ENCODE measurements around the gene UBA3. TPM values are rescaled to one million over a fixed set of nuclear protein-coding genes. Genes with fewer than 3 reads are reported as not detected.
A peak's percentile ranks its signal among the peaks of the same experiment; 100 is the strongest.

UBA3 gene
- total RNA-seq, 1 experiment from 2014 or later, result 41.1 TPM

GRCh38 chr3:69120879-69121464, 40.8 kb upstream of the UBA3 start:
- POLR2A ChIA-PET, result interaction anchor here (0.7 to 1.5 kb wide), 7 partner anchors 9 to 110 kb away, joined by 3 to 6 read pairs (median 4); partner anchors contain the start of gene TMF1
- intact Hi-C loops (cut with micrococcal nuclease), result loop anchor here (1.0 to 5.0 kb wide), 5 partner anchors 34 to 550 kb away; no protein-coding TSS in a partner anchor
- H3K27me3 Mint-ChIP-seq (ENCODE audit: insufficient read depth, unreplicated experiment), result no peaks in the 10 kb centered on the region
- no peaks in the 10 kb centered on the region for H3K36me3 Mint-ChIP-seq (ENCODE audit: insufficient read depth, unreplicated experiment)
- DNase-seq (ENCODE audit: unreplicated experiment), result peak; percentile 87
- peak; percentile 88 for TF ChIP-seq CTCF (IDR thresholded peaks at IDR 0.05; ENCODE audit: unreplicated experiment)
- H3K27ac Mint-ChIP-seq (ENCODE audit: low read depth, unreplicated experiment), result no peak overlapping the region
- CTCF ChIA-PET, result interaction anchor here (0.6 to 5.5 kb wide), 56 partner anchors 8 to 1965 kb away, joined by 3 to 71 read pairs (median 4); no protein-coding TSS in a partner anchor
- H3K4me1 Mint-ChIP-seq (ENCODE audit: insufficient read depth, unreplicated experiment), result no peaks in the 10 kb centered on the region
- BruUV-seq (replicated peaks), result no TSS peak
- H3K9me3 Mint-ChIP-seq (ENCODE audit: unreplicated experiment), result no peaks in the 10 kb centered on the region
- H3K4me3 Mint-ChIP-seq (ENCODE audit: unreplicated experiment), result no peak overlapping the region

DNA sequence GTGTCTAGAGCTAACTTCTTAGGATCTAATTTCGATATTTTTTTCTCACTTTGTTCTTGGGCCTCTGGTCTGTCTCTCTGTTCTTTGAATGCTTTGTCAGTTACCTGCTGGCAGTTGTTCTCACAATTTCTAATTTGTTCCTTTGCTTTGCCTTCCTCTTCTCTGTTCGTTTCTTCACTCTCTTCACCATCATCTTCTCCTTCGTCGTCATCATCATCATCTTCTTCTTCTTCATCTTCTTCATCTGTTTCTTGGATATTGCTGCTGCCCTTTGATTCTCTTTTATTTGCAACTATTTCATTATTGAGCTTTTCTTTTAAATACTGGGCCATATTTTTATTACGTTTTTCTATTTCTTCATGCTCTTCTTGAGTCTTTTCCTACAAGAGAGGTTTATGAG, 39.5 kb upstream of the UBA3 start:
- intact Hi-C loops (cut with micrococcal nuclease), result loop anchor here (5.0 kb wide), 2 partner anchors 32 to 308 kb away; no protein-coding TSS in a partner anchor
- H3K4me1 Mint-ChIP-seq (ENCODE audit: insufficient read depth, unreplicated experiment), result no peaks in the 10 kb centered on the region
- no peaks in the 10 kb centered on the region for H3K9me3 Mint-ChIP-seq (ENCODE audit: unreplicated experiment)
- H3K4me3 Mint-ChIP-seq (ENCODE audit: unreplicated experiment), result no peak overlapping the region
- BruUV-seq (replicated peaks), result no TSS peak
- POLR2A ChIA-PET, result interaction anchor here (1.2 to 1.5 kb wide), 3 partner anchors 10 to 35 kb away, joined by 3 to 6 read pairs (median 3); partner anchors contain the start of gene ARL6IP5
- H3K27ac Mint-ChIP-seq (ENCODE audit: low read depth, unreplicated experiment), result no peak overlapping the region
- DNase-seq (ENCODE audit: unreplicated experiment), result no peak
- no peak for TF ChIP-seq CTCF (IDR thresholded peaks at IDR 0.05; ENCODE audit: unreplicated experiment)
- CTCF ChIA-PET, result interaction anchor here (0.6 to 5.5 kb wide), 22 partner anchors 10 to 828 kb away, joined by 3 to 71 read pairs (median 7); no protein-coding TSS in a partner anchor
- no peaks in the 10 kb centered on the region for H3K36me3 Mint-ChIP-seq (ENCODE audit: insufficient read depth, unreplicated experiment)
- no peaks in the 10 kb centered on the region for H3K27me3 Mint-ChIP-seq (ENCODE audit: insufficient read depth, unreplicated experiment)

GRCh38 chr3:69119138-69119537, 39.0 kb upstream of the UBA3 start:
- no peak for TF ChIP-seq CTCF (IDR thresholded peaks at IDR 0.05; ENCODE audit: unreplicated experiment)
- intact Hi-C loops (cut with micrococcal nuclease), result no loop called here
- DNase-seq (ENCODE audit: unreplicated experiment), result no peak
- ChIA-PET CTCF (interaction anchor here (0.6 to 5.5 kb wide), 15 partner anchors 10 to 829 kb away, joined by 3 to 71 read pairs (median 5); no protein-coding TSS in a partner anchor), POLR2A (interaction anchor here (1.2 to 1.3 kb wide), 2 partner anchors 33 to 35 kb away, joined by 3 read pairs; partner anchors contain the start of gene ARL6IP5)
- no peaks in the 10 kb centered on the region for H3K27me3 Mint-ChIP-seq (ENCODE audit: insufficient read depth, unreplicated experiment)
- no peaks in the 10 kb centered on the region for H3K9me3 Mint-ChIP-seq (ENCODE audit: unreplicated experiment)
- no TSS peak for BruUV-seq (replicated peaks)
- H3K36me3 Mint-ChIP-seq (ENCODE audit: insufficient read depth, unreplicated experiment), result no peaks in the 10 kb centered on the region
- no peaks in the 10 kb centered on the region for H3K4me1 Mint-ChIP-seq (ENCODE audit: insufficient read depth, unreplicated experiment)
- no peak overlapping the region for H3K4me3 Mint-ChIP-seq (ENCODE audit: unreplicated experiment)
- H3K27ac Mint-ChIP-seq (ENCODE audit: low read depth, unreplicated experiment), result no peak overlapping the region

- H3K4me3 Mint-ChIP-seq (ENCODE audit: unreplicated experiment), result no peak overlapping the region
- no peaks in the 10 kb centered on the region for H3K27me3 Mint-ChIP-seq (ENCODE audit: insufficient read depth, unreplicated experiment)
- DNase-seq (ENCODE audit: unreplicated experiment), result no peak
- no TSS peak for BruUV-seq (replicated peaks)
- no peaks in the 10 kb centered on the region for H3K36me3 Mint-ChIP-seq (ENCODE audit: insufficient read depth, unreplicated experiment)
- H3K4me1 Mint-ChIP-seq (ENCODE audit: insufficient read depth, unreplicated experiment), result peaks cover 3% of the 10 kb centered on the region
- CTCF ChIA-PET, result interaction anchor here (0.5 to 5.5 kb wide), 10 partner anchors 7 to 829 kb away, joined by 3 to 71 read pairs (median 4); no protein-coding TSS in a partner anchor
- POLR2A ChIA-PET, result no interaction called here
- H3K9me3 Mint-ChIP-seq (ENCODE audit: unreplicated experiment), result no peaks in the 10 kb centered on the region
- intact Hi-C loops (cut with micrococcal nuclease), result no loop called here
- TF ChIP-seq CTCF (IDR thresholded peaks at IDR 0.05; ENCODE audit: unreplicated experiment), result no peak
- H3K27ac Mint-ChIP-seq (ENCODE audit: low read depth, unreplicated experiment), result no peak overlapping the region
Measured at GRCh38 chr3:69118555-69118954, 38.4 kb upstream of the UBA3 start.

All from MCF 10A (cell line).